ENCODE results near the gene GPC3.

- TF ChIP-seq EZH2 (IDR thresholded peaks at IDR 0.05): no peak
- no peak for TF ChIP-seq CTCF (IDR thresholded peaks at IDR 0.05)
Measured at GRCh38 chrX:133609166-133609565, 376.2 kb downstream of the GPC3 start.
